ENCODE results near the gene NGLY1. TPM values are rescaled to one million over a fixed set of nuclear protein-coding genes. Genes with fewer than 3 reads are reported as not detected.

Gene NGLY1
- total RNA-seq, 2 donors from 2014 or later, result 39.5 to 40.4 TPM

GRCh38 chr3:25708036-25708435, 75.2 kb downstream of the NGLY1 start:
- Histone ChIP-seq H3K27ac (ENCODE audit: low read depth, low read length) (no peak overlapping the region), H3K9ac (ENCODE audit: extremely low read depth, low read length, poor library complexity, severe bottlenecking) (no peak overlapping the region), H3K36me3 (ENCODE audit: control insufficient read depth, insufficient read depth, low read length) (no peaks in the 10 kb centered on the region), H3K4me3 (ENCODE audit: low read length) (no peak overlapping the region), H3K4me1 (ENCODE audit: control insufficient read depth, insufficient read depth, low read length) (no peaks in the 10 kb centered on the region), H3K9me3 (ENCODE audit: control insufficient read depth, low read length) (no peaks in the 10 kb centered on the region), H3K27me3 (ENCODE audit: control insufficient read depth, insufficient read depth, low read length, poor library complexity, severe bottlenecking) (no peaks in the 10 kb centered on the region)
- Mint-ChIP-seq H3K27ac (no peak overlapping the region), H3K36me3 (ENCODE audit: low read depth) (no peaks in the 10 kb centered on the region), H3K27me3 (ENCODE audit: insufficient read depth) (no peaks in the 10 kb centered on the region), H3K4me3 (no peak overlapping the region), H3K9me3 (no peaks in the 10 kb centered on the region), H3K4me1 (no peaks in the 10 kb centered on the region)
- WGBS, 2 experiments (ENCODE audit: insufficient coverage in 1 of 2, insufficient read length in 1 of 2), result 79 to 87% methylated on average over 3 of the region's 3 CpGs
- DNase-seq, result no peak
- TF ChIP-seq, protein P1, sequence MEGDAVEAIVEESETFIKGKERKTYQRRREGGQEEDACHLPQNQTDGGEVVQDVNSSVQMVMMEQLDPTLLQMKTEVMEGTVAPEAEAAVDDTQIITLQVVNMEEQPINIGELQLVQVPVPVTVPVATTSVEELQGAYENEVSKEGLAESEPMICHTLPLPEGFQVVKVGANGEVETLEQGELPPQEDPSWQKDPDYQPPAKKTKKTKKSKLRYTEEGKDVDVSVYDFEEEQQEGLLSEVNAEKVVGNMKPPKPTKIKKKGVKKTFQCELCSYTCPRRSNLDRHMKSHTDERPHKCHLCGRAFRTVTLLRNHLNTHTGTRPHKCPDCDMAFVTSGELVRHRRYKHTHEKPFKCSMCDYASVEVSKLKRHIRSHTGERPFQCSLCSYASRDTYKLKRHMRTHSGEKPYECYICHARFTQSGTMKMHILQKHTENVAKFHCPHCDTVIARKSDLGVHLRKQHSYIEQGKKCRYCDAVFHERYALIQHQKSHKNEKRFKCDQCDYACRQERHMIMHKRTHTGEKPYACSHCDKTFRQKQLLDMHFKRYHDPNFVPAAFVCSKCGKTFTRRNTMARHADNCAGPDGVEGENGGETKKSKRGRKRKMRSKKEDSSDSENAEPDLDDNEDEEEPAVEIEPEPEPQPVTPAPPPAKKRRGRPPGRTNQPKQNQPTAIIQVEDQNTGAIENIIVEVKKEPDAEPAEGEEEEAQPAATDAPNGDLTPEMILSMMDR (conservative IDR thresholded peaks at IDR 0.05), result no peak

DNA sequence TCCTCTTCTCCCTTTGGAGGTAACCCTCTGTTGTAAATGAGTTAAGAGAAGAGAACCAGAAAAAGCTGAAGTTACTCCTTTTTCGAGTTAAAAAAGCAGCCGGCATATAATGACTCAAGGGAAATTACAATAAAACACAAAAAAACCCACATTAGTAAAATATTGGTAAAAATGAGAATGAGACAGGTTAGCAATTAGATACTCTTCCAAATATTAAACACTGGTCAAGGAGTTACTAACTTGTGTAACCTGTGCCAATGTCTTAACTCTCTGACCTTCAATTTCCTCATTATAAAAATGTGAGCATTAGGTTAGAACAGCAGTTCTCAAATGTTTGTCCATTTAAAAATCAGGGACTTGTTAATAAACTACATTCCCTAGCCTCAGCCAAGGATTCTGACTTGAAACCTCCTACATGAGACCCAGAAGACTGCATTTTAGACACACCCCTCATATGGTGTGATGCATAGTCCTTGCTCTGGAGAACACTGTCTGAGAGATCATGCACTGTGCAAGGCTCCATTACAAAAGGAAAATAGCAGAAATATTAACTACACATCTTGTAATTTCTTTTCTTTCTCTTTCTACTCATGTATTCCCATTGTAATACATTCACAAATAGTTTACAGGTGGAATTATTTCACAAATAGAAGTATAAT, 75.8 kb downstream of the NGLY1 start:
- H3K27ac ChIP-seq (ENCODE audit: low read depth, low read length), result no peak overlapping the region
- H3K36me3 ChIP-seq (ENCODE audit: control insufficient read depth, insufficient read depth, low read length), result no peaks in the 10 kb centered on the region
- H3K27ac Mint-ChIP-seq, result no peak overlapping the region
- 80% methylated on average over 1 of the region's 2 CpGs; no CpG with 5 or more reads in 1 of the 2 experiments for WGBS, 2 experiments (ENCODE audit: insufficient coverage in 1 of 2, insufficient read length in 1 of 2)
- H3K9me3 ChIP-seq (ENCODE audit: control insufficient read depth, low read length), result no peaks in the 10 kb centered on the region
- TF ChIP-seq, protein P1 (conservative IDR thresholded peaks at IDR 0.05), result no peak
- DNase-seq, result no peak
- no peak overlapping the region for H3K9ac ChIP-seq (ENCODE audit: extremely low read depth, low read length, poor library complexity, severe bottlenecking)
- H3K9me3 Mint-ChIP-seq, result no peaks in the 10 kb centered on the region
- H3K27me3 ChIP-seq (ENCODE audit: control insufficient read depth, insufficient read depth, low read length, poor library complexity, severe bottlenecking), result no peaks in the 10 kb centered on the region
- no peaks in the 10 kb centered on the region for H3K27me3 Mint-ChIP-seq (ENCODE audit: insufficient read depth)
- no peaks in the 10 kb centered on the region for H3K4me1 Mint-ChIP-seq
- no peak overlapping the region for H3K4me3 Mint-ChIP-seq
- no peaks in the 10 kb centered on the region for H3K36me3 Mint-ChIP-seq (ENCODE audit: low read depth)
- no peaks in the 10 kb centered on the region for H3K4me1 ChIP-seq (ENCODE audit: control insufficient read depth, insufficient read depth, low read length)
- no peak overlapping the region for H3K4me3 ChIP-seq (ENCODE audit: low read length)

- H3K9me3 Mint-ChIP-seq, result no peaks in the 10 kb centered on the region
- H3K4me1 Mint-ChIP-seq, result no peaks in the 10 kb centered on the region
- Histone ChIP-seq H3K36me3 (ENCODE audit: control insufficient read depth, insufficient read depth, low read length) (no peaks in the 10 kb centered on the region), H3K27ac (ENCODE audit: low read depth, low read length) (no peak overlapping the region), H3K9me3 (ENCODE audit: control insufficient read depth, low read length) (no peaks in the 10 kb centered on the region), H3K27me3 (ENCODE audit: control insufficient read depth, insufficient read depth, low read length, poor library complexity, severe bottlenecking) (no peaks in the 10 kb centered on the region), H3K9ac (ENCODE audit: extremely low read depth, low read length, poor library complexity, severe bottlenecking) (no peak overlapping the region), H3K4me1 (ENCODE audit: control insufficient read depth, insufficient read depth, low read length) (no peaks in the 10 kb centered on the region), H3K4me3 (ENCODE audit: low read length) (no peak overlapping the region)
- TF ChIP-seq, protein P1 (conservative IDR thresholded peaks at IDR 0.05), result no peak
- WGBS, 2 experiments (ENCODE audit: insufficient coverage in 1 of 2, insufficient read length in 1 of 2), result 87 to 92% methylated on average over 4 of the region's 4 CpGs
- no peak for DNase-seq
- no peaks in the 10 kb centered on the region for H3K27me3 Mint-ChIP-seq (ENCODE audit: insufficient read depth)
- no peak overlapping the region for H3K27ac Mint-ChIP-seq
- H3K4me3 Mint-ChIP-seq, result no peak overlapping the region
- H3K36me3 Mint-ChIP-seq (ENCODE audit: low read depth), result no peaks in the 10 kb centered on the region
Observed at GRCh38 chr3:25706213-25706612, 77.0 kb downstream of the NGLY1 start.
